PC-9 (cell line): ENCODE data around the gene MALRD1.

Experiments used
- CTCF ChIP-seq: fragments of 200-600 bp; sonication (generic); conservative IDR thresholded peaks from 2 replicates; pipeline ENCODE4 v1.6.1; 2017; ENCODE audit warnings: mixed run types, antibody characterized with exemption, mild to moderate bottlenecking, moderate library complexity
- EZH2 ChIP-seq: fragments of 200-600 bp; sonication (generic); IDR thresholded peaks from 2 replicates; pipeline ENCODE4 v1.8.0; 2017; ENCODE audit warnings: antibody characterized with exemption, low read depth

DNA sequence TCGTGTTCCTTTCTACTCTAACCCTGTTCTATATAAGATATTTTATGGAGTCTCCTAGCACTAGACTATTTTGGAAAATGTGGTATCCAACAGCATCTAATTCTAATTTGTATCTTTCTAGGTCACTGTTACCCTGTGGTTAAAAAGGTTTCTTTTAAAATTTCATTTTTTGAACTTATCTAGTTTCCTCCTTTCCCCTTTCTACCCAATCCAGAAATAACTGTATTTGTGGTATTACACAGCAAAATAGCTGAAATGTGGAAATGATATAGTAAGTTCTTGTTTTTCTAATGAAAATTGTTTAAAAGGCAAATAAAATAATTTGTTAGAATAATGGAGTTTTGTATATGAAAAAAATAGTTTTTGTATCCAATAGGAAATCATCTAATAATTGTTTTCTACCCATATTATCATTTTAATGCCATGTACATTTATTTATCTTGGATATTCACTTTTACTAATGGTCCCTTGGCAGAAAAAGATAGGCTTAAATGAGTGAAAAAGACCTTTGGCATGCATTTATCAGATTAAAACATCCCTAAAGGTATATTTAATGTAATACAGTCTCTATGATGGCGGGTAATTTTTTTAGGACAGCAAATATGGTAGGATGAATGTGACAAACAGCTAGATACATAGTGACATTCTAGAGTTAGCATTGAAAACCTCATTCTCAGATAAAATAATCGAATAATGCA lies 592.1 kb downstream of the MALRD1 start:
- TF ChIP-seq CTCF (no peak), EZH2 (no peak)
